ENCODE results near the gene PARD3B. TPM values are rescaled to one million over a fixed set of nuclear protein-coding genes. Genes with fewer than 3 reads are reported as not detected.

The PARD3B gene
- total RNA-seq, 1 donor from 2014 or later: not detected

DNA sequence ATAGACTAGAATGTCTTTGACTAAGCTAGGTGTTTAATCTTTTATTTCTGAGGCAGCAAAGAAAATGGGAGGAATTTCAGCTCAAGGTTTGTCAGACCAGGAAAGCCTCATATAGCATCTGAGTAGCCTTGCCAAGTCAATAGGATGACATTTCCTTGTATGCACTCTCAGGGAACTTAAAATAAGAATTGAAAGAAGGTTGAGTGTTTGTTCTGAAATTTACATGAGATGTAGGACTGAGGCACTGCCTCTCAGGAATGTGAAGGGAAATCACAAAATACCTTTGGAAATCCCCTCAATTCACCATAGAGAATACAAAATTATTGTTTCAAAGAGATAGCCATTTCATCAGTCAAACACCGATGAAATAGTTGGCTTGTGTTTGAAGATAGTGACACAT is 745.0 kb downstream of the PARD3B start:
- no peak for DNase-seq
- TF ChIP-seq, protein P1, sequence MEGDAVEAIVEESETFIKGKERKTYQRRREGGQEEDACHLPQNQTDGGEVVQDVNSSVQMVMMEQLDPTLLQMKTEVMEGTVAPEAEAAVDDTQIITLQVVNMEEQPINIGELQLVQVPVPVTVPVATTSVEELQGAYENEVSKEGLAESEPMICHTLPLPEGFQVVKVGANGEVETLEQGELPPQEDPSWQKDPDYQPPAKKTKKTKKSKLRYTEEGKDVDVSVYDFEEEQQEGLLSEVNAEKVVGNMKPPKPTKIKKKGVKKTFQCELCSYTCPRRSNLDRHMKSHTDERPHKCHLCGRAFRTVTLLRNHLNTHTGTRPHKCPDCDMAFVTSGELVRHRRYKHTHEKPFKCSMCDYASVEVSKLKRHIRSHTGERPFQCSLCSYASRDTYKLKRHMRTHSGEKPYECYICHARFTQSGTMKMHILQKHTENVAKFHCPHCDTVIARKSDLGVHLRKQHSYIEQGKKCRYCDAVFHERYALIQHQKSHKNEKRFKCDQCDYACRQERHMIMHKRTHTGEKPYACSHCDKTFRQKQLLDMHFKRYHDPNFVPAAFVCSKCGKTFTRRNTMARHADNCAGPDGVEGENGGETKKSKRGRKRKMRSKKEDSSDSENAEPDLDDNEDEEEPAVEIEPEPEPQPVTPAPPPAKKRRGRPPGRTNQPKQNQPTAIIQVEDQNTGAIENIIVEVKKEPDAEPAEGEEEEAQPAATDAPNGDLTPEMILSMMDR (IDR thresholded peaks at IDR 0.05): no peak
- ATAC-seq (ENCODE audit: low read depth): no peak
- Mint-ChIP-seq H3K4me1 (no peaks in the 10 kb centered on the region), H3K27me3 (no peaks in the 10 kb centered on the region), H3K9me3 (no peaks in the 10 kb centered on the region), H3K27ac (no peak overlapping the region), H3K36me3 (ENCODE audit: low read depth) (no peaks in the 10 kb centered on the region), H3K4me3 (no peak overlapping the region)
- POLR2A ChIA-PET: no interaction called here
- CTCF ChIA-PET: no interaction called here
- intact Hi-C loops (cut with micrococcal nuclease): no loop called here

DNA sequence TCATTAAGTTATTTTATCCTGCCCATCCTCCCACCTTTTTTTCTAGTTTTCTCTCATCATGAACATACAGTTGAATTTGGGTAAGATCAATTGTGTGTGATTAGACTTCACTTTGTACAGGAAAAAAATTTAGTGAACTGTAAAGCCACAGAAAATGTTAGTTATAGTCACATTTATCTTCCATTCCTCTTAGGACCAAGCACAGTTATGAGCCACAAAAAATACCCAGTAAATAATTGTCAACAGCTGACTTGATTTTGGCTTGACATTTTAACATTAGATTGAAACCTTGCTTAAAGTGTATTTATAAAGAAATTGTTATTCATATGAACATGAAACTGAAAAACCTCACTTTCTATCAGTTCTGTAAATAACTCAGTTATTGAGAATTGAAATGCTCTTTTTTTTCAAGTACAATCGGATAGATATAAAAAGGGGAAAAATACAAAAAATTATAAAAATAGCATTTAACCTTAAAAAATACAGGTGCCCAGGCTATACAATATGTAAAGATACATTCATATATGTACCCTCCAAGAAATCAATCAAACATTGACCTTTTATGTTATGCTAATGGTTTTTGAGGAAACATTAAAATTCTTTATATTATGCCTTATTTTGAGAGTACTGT is 747.5 kb downstream of the PARD3B start:
- Mint-ChIP-seq H3K4me1 (no peaks in the 10 kb centered on the region), H3K36me3 (ENCODE audit: low read depth) (no peaks in the 10 kb centered on the region), H3K9me3 (no peaks in the 10 kb centered on the region), H3K27ac (no peak overlapping the region), H3K27me3 (no peaks in the 10 kb centered on the region), H3K4me3 (no peak overlapping the region)
- no peak for ATAC-seq (ENCODE audit: low read depth)
- DNase-seq: no peak
- ChIA-PET CTCF (interaction anchor here (0.7 kb wide), 1 partner anchor 753 kb away, joined by 3 read pairs; no protein-coding TSS in a partner anchor), POLR2A (no interaction called here)
- TF ChIP-seq, protein P1 (IDR thresholded peaks at IDR 0.05): no peak
- intact Hi-C loops (cut with micrococcal nuclease): no loop called here

DNA sequence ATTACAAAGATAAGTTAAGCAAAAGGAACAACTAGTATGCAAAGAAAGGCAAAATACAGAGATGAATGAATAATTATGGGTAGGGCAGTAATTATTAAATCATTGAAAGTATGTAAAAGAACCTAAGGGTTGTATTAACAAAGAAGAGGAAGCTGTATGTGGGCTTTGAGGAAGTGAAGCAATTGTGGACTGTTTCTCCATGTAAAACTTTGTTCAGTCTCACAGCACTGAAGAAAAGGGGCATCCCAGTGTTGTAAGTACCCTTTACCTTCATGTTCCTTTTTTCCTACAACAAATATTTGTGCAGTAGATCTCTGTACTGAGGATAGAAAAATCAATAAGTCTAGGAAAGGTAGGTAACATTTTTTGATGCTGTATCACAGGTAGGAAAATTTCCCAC is 748.3 kb downstream of the PARD3B start:
- Mint-ChIP-seq H3K36me3 (ENCODE audit: low read depth) (no peaks in the 10 kb centered on the region), H3K4me1 (no peaks in the 10 kb centered on the region), H3K4me3 (no peak overlapping the region), H3K9me3 (no peaks in the 10 kb centered on the region), H3K27me3 (no peaks in the 10 kb centered on the region), H3K27ac (no peak overlapping the region)
- intact Hi-C loops (cut with micrococcal nuclease): no loop called here
- TF ChIP-seq, protein P1 (IDR thresholded peaks at IDR 0.05): no peak
- POLR2A ChIA-PET: no interaction called here
- no peak for DNase-seq
- ATAC-seq (ENCODE audit: low read depth): no peak
- CTCF ChIA-PET: no interaction called here

DNA sequence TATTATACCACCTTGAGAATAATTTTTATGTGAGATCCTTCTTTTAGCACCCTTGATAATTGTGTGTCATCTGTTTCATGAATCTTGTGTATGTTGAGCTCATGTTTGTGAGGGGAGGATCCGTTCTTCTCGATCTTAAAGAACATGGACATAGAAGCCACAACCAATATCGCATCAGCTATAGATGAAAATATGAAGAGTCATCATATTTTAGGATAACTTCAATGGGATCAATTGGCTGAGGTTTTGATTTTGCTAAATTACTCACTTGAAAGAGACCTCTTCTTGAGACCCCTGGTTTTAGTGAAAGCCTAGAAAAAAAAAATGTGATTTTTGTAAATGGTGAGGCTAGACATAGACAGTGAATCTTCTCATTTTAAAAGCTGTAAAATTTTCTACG is 751.7 kb downstream of the PARD3B start:
- ChIA-PET POLR2A (no interaction called here), CTCF (no interaction called here)
- Mint-ChIP-seq H3K9me3 (no peaks in the 10 kb centered on the region), H3K36me3 (ENCODE audit: low read depth) (no peaks in the 10 kb centered on the region), H3K4me1 (no peaks in the 10 kb centered on the region), H3K27me3 (no peaks in the 10 kb centered on the region), H3K4me3 (no peak overlapping the region), H3K27ac (no peak overlapping the region)
- DNase-seq: no peak
- intact Hi-C loops (cut with micrococcal nuclease): no loop called here
- TF ChIP-seq, protein P1 (IDR thresholded peaks at IDR 0.05): no peak
- ATAC-seq (ENCODE audit: low read depth): no peak

DNA sequence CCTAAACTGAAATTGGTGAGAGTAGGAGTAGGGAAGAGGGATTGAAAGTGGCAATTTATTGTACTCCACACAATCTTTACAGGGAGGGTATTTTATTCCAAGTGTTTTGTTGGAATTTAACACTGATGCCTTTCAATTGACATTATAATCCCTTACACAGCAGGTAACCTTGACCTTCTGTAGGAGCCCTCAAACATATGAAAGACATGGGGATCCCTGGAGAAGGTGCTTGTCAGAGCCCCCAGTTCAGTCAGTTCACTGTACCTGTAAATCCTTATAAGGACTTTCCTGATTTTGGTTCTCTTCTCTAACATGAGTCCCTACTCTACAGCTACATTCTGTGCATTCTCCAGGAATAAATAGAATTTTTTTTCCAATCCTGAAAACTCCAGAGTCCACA is 752.1 kb downstream of the PARD3B start:
- ChIA-PET CTCF (no interaction called here), POLR2A (no interaction called here)

More for the DNA sequence above, 752.1 kb downstream of the PARD3B start:
- Mint-ChIP-seq H3K4me3 (no peak overlapping the region), H3K27ac (no peak overlapping the region), H3K4me1 (no peaks in the 10 kb centered on the region), H3K9me3 (no peaks in the 10 kb centered on the region), H3K36me3 (ENCODE audit: low read depth) (no peaks in the 10 kb centered on the region), H3K27me3 (no peaks in the 10 kb centered on the region)
- intact Hi-C loops (cut with micrococcal nuclease): no loop called here
- DNase-seq: no peak
- ATAC-seq (ENCODE audit: low read depth): no peak
- TF ChIP-seq, protein P1 (IDR thresholded peaks at IDR 0.05): no peak

Measured in activated B cell treated with CpG ODN at 0.5 μM for 24 hours (primary cell).